Activated T-helper 9 cell treated with anti-CD3 and anti-CD28 coated beads, Interleukin-2, amount 50 U/mL, for 16 hours (primary cell): ENCODE data around the gene USP35.
A peak's percentile ranks its signal among the peaks of the same experiment; 100 is the strongest.

Experiments
- DNase-seq: peaks from one replicate; pipeline ENCODE4 v3.0.0-alpha.2; 2020; ENCODE audit warnings: low read depth

USP35 gene

GRCh38 chr11:78196661-78197091 lies 8.0 kb downstream of the USP35 start:
- DNase-seq, result no peak

- DNase-seq, result no peak
Observed at GRCh38 chr11:78197816-78198215, 9.1 kb downstream of the USP35 start.

- DNase-seq, result no peak
Observed at GRCh38 chr11:78199015-78199652, 10.4 kb downstream of the USP35 start.

- DNase-seq, result no peak
Observed at GRCh38 chr11:78199653-78200015, 10.9 kb downstream of the USP35 start.

GRCh38 chr11:78200061-78200460 lies 11.3 kb downstream of the USP35 start:
- no peak for DNase-seq

GRCh38 chr11:78200553-78200952 lies 11.8 kb downstream of the USP35 start:
- no peak for DNase-seq

GRCh38 chr11:78201096-78201818 lies 12.5 kb downstream of the USP35 start:
- DNase-seq, result no peak

GRCh38 chr11:78202733-78203167 lies 14.0 kb downstream of the USP35 start:
- peak; percentile 10 for DNase-seq

- peak; percentile 11 for DNase-seq
Observed at GRCh38 chr11:78203184-78203583, 14.5 kb downstream of the USP35 start.

- no peak for DNase-seq
Observed at GRCh38 chr11:78205256-78205655, 16.5 kb downstream of the USP35 start.

GRCh38 chr11:78205691-78206090 lies 17.0 kb downstream of the USP35 start:
- DNase-seq, result no peak

- no peak for DNase-seq
Observed at GRCh38 chr11:78207532-78208256, 19.0 kb downstream of the USP35 start.

GRCh38 chr11:78208257-78209165 lies 19.8 kb downstream of the USP35 start:
- no peak for DNase-seq

GRCh38 chr11:78209478-78209877 lies 20.8 kb downstream of the USP35 start:
- no peak for DNase-seq

- no peak for DNase-seq
Observed at GRCh38 chr11:78210000-78210608, 21.4 kb downstream of the USP35 start.

GRCh38 chr11:78211565-78211964 lies 22.8 kb downstream of the USP35 start:
- DNase-seq, result no peak

- DNase-seq, result no peak
Observed at GRCh38 chr11:78212586-78213371, 24.1 kb downstream of the USP35 start.

- no peak for DNase-seq
Observed at GRCh38 chr11:78213526-78214330, 25.0 kb downstream of the USP35 start.

- no peak for DNase-seq
Observed at GRCh38 chr11:78214331-78215194, 25.8 kb downstream of the USP35 start.
